Measurements from ENCODE around the gene PFN3.
A peak's percentile ranks its signal among the peaks of the same experiment; 100 is the strongest.

PFN3 gene

GRCh38 chr5:177399997-177400868, at the start of gene PFN3:
TSS of gene PFN3 (minus strand) at chr5:177400661. CDS start at chr5:177400576, 85 bp downstream.
- DNase-seq = no peak

- no peak for DNase-seq
Observed at GRCh38 chr5:177449140-177450061, 48.9 kb upstream of the PFN3 start.

GRCh38 chr5:177448244-177448950, 47.9 kb upstream of the PFN3 start:
- no peak for DNase-seq

GRCh38 chr5:177447611-177448243, 47.3 kb upstream of the PFN3 start:
- DNase-seq = peak; percentile 28

GRCh38 chr5:177447066-177447610, 46.7 kb upstream of the PFN3 start:
- peak; percentile 79 for DNase-seq

- peak; percentile 81 for DNase-seq
Observed at GRCh38 chr5:177446200-177447065, 46.0 kb upstream of the PFN3 start, which contains the start of gene PRR7. TSS of gene PRR7 (plus strand) at chr5:177446814. CDS start at chr5:177455068, 8,254 bp downstream.

- no peak for DNase-seq
Observed at GRCh38 chr5:177445917-177446199, 45.4 kb upstream of the PFN3 start.

- DNase-seq = peak; percentile 25
Observed at GRCh38 chr5:177445052-177445916, 44.8 kb upstream of the PFN3 start.

GRCh38 chr5:177444106-177445051, 43.9 kb upstream of the PFN3 start:
- no peak for DNase-seq

GRCh38 chr5:177443144-177443983, 42.9 kb upstream of the PFN3 start:
- DNase-seq = no peak

GRCh38 chr5:177442066-177442826, 41.8 kb upstream of the PFN3 start:
- DNase-seq = no peak

- DNase-seq = no peak
Observed at GRCh38 chr5:177440990-177441780, 40.7 kb upstream of the PFN3 start.

GRCh38 chr5:177440211-177440989, 39.9 kb upstream of the PFN3 start:
- peak; percentile 45 for DNase-seq

GRCh38 chr5:177439518-177440053, 39.1 kb upstream of the PFN3 start:
- no peak for DNase-seq

GRCh38 chr5:177438468-177438867, 38.0 kb upstream of the PFN3 start:
- no peak for DNase-seq
